AG09309 (cell line): ENCODE measurements around the gene BTBD8.
"Not testable (repeated sequence)": the region's sequence is repeated elsewhere in the genome, so short reads cannot be mapped to it uniquely, and the experiment has no call there.

Source experiments
- DNase-seq: peaks from one replicate; pipeline ENCODE4 v3.0.0-alpha.2; 2010; ENCODE audit warnings: low read depth
- H3K4me3 ChIP-seq: 2 replicates; pipeline ENCODE4 v1.5.1; 2011; ENCODE audit warnings: mild to moderate bottlenecking, low read depth, low read length, moderate library complexity; ENCODE audit not compliant: control insufficient read depth
- CTCF ChIP-seq: IDR thresholded peaks from 2 replicates; pipeline ENCODE4 v1.5.1; 2011; ENCODE audit warnings: mild to moderate bottlenecking, low read depth, low read length, inconsistent platforms; ENCODE audit not compliant: insufficient read depth, control insufficient read depth; ENCODE audit errors: missing control alignments

BTBD8 gene

DNA sequence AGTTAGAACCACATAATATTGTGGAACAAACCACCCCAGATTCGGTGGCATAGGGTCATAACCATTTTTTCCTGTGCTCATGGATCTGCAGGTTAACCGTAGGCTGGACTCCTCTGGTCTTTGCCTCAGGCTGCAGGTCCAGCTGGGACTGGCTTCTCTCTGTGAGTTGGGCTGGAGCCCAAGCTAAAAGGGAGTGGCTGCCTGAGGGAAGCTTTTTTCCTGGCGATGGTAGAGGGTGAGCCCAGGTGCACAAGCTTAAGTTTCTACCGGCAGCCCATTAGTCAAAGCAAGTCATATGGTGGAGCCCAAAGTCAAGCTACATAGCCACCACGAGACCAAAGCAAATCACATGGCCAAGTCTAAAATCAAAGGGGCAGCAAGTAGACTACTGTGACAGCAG is 36.5 kb upstream of the BTBD8 start:
- no peak overlapping the region for H3K4me3 ChIP-seq
- no peak for TF ChIP-seq CTCF
- no peak for DNase-seq

- no peak for DNase-seq
- no peak overlapping the region for H3K4me3 ChIP-seq
- TF ChIP-seq CTCF: no peak
Measured at GRCh38 chr1:92045766-92046495, 34.2 kb upstream of the BTBD8 start.

DNA sequence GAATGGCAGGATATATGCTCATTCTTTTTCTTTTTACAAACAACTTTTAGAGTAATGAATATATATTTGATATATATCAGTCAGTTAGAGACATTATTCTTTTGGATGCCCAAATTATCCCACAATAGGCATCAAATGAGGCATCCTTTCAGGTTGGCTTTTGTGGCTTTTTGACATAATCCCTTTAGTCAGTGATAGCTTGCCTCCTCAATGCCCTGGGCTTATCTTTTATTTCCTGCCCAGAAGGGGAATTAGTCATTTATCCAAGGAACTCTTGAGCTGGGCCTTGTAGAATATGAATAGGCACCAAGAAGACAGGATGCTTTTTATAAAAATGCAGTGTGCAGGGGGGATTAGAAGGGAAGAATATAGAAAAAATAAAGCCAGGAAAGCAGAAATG is 28.2 kb upstream of the BTBD8 start:
- no peak for TF ChIP-seq CTCF
- DNase-seq: no peak
- H3K4me3 ChIP-seq: no peak overlapping the region

- no peak overlapping the region for H3K4me3 ChIP-seq
- no peak for DNase-seq
- peak; percentile 13 for TF ChIP-seq CTCF
Measured at GRCh38 chr1:92065042-92065441, 15.1 kb upstream of the BTBD8 start.

- no peak for TF ChIP-seq CTCF
Measured at GRCh38 chr1:92066321-92066720, 13.8 kb upstream of the BTBD8 start.

DNA sequence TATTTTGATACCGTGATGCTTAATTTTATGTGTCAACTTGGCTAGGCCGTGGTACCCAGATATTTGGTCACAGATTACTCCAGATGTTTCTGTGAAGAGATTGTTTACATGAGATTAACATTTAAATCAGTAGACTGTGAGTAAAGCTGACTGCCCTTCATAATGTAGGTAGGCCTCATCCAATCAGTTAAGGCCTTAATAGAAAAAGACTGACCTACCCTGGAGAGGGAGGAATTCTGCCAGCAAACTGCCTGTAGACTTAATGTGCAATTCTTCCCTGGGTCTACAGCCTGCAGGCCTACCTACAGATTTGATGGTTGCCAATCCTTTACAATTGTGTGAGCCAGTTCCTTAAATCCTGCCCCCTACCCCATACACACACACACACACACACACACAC is 9.3 kb upstream of the BTBD8 start:
- H3K4me3 ChIP-seq: no peak overlapping the region
- no peak for DNase-seq
- TF ChIP-seq CTCF: no peak

More at GRCh38 chr1:92066321-92066720, 13.8 kb upstream of the BTBD8 start:
- H3K4me3 ChIP-seq: no peak overlapping the region
- no peak for DNase-seq

DNA sequence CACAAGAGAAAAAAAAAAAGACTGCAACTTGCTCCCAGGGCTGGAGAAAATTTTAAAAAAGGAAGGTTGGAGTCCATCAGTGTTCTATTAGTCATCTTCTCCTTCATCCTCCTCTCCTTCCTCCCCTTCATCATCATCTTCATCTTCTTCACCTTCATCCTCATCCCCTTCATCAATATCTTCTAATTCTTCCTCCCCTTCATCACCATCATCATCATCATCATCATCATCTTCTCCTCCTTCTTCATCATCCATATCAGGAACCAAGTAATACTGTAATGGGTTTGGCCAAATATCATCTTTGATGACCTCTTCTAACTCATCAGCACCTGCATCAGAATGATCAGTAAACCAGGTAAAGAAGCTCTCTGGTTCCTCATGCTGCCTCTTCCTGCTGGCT is 5.7 kb upstream of the BTBD8 start:
- H3K4me3 ChIP-seq, DNase-seq: not testable (repeated sequence)
